Left ventricle myocardium inferior (tissue), 1 donor: ENCODE measurements around the gene NAE1. TPM values are rescaled to one million over a fixed set of nuclear protein-coding genes. Genes with fewer than 3 reads are reported as not detected.

Experiments used
- DNase-seq: peaks from one replicate; pipeline ENCODE4 v3.0.0-alpha.2; 2020
- H3K27ac ChIP-seq: fragments of 200-600 bp; replicated peaks from 2 replicates; pipeline ENCODE4 v1.8.0; 2021
- H3K27me3 ChIP-seq: fragments of 200-600 bp; 2 replicates; pipeline ENCODE4 v1.8.0; 2021; ENCODE audit warnings: low read depth
- H3K36me3 ChIP-seq: fragments of 200-600 bp; 2 replicates; pipeline ENCODE4 v1.8.0; 2021
- H3K4me1 ChIP-seq: fragments of 200-600 bp; 2 replicates; pipeline ENCODE4 v1.8.0; 2021
- H3K4me3 ChIP-seq: fragments of 200-600 bp; 2 replicates; pipeline ENCODE4 v1.8.0; 2021; ENCODE audit warnings: mild to moderate bottlenecking, moderate library complexity
- H3K9me3 ChIP-seq: fragments of 200-600 bp; replicated peaks from 2 replicates; pipeline ENCODE4 v1.8.0; 2021
- CTCF ChIP-seq: fragments of 200-600 bp; IDR thresholded peaks from 2 replicates; pipeline ENCODE4 v1.8.0; 2021; ENCODE audit warnings: antibody characterized with exemption, mild to moderate bottlenecking, borderline replicate concordance
- intact Hi-C: fragments of 100-400 bp; cut with micrococcal nuclease; formaldehyde crosslinking; loops from one replicate; pipeline ENCODE4 v1.11.0; 2022
- total RNA-seq: library from RNA; stranded (reverse); fragmentation: NEBNext Ultra II Directional; extraction: Animal tissue kit (Norgen Biotek cat#: 25700); gene quantifications from one replicate; pipeline ENCODE4 v1.2.1, GENCODE V29; 2021
- donor health status: DM: no; HTN: yes; CAD: no; lungs with severe emphysema.

The NAE1 gene
- total RNA-seq, 1 donor from 2014 or later = 28.4 TPM

GRCh38 chr16:66848172-66848571 lies 17.4 kb upstream of the NAE1 start:
- Histone ChIP-seq H3K27me3 (peaks cover 59% of the 10 kb centered on the region), H3K4me3 (no peak overlapping the region), H3K4me1 (peaks cover 19% of the 10 kb centered on the region), H3K9me3 (no peaks in the 10 kb centered on the region), H3K27ac (no peak overlapping the region), H3K36me3 (no peaks in the 10 kb centered on the region)
- intact Hi-C loops = no loop called here
- DNase-seq = no peak
- TF ChIP-seq CTCF = no peak

GRCh38 chr16:66847533-66848067 lies 16.8 kb upstream of the NAE1 start:
- Histone ChIP-seq H3K4me1 (peaks cover 19% of the 10 kb centered on the region), H3K36me3 (no peaks in the 10 kb centered on the region), H3K9me3 (no peaks in the 10 kb centered on the region), H3K27me3 (peaks cover 62% of the 10 kb centered on the region), H3K4me3 (no peak overlapping the region), H3K27ac (no peak overlapping the region)
- intact Hi-C loops = no loop called here
- no peak for DNase-seq
- TF ChIP-seq CTCF = no peak

- Histone ChIP-seq H3K27me3 (peaks cover 62% of the 10 kb centered on the region), H3K27ac (no peak overlapping the region), H3K4me3 (no peak overlapping the region), H3K4me1 (peaks cover 19% of the 10 kb centered on the region), H3K36me3 (no peaks in the 10 kb centered on the region), H3K9me3 (no peaks in the 10 kb centered on the region)
- no peak for TF ChIP-seq CTCF
- DNase-seq = no peak
- intact Hi-C loops = no loop called here
Observed at GRCh38 chr16:66846831-66847230, 16.1 kb upstream of the NAE1 start.

GRCh38 chr16:66846266-66846665 lies 15.5 kb upstream of the NAE1 start:
- Histone ChIP-seq H3K27ac (no peak overlapping the region), H3K4me3 (no peak overlapping the region), H3K4me1 (peaks cover 19% of the 10 kb centered on the region), H3K36me3 (no peaks in the 10 kb centered on the region), H3K27me3 (peaks cover 62% of the 10 kb centered on the region), H3K9me3 (no peaks in the 10 kb centered on the region)
- no peak for DNase-seq
- intact Hi-C loops = no loop called here
- no peak for TF ChIP-seq CTCF

GRCh38 chr16:66845791-66846221 lies 15.0 kb upstream of the NAE1 start:
- H3K4me3 ChIP-seq = no peak overlapping the region
- no peak overlapping the region for H3K27ac ChIP-seq
- peaks cover 19% of the 10 kb centered on the region for H3K4me1 ChIP-seq
- H3K27me3 ChIP-seq = peaks cover 62% of the 10 kb centered on the region
- no peaks in the 10 kb centered on the region for H3K9me3 ChIP-seq
- TF ChIP-seq CTCF = no peak
- no peaks in the 10 kb centered on the region for H3K36me3 ChIP-seq
- intact Hi-C loops = no loop called here
- no peak for DNase-seq
